Measurements from ENCODE around the gene SENP2. TPM values are rescaled to one million over a fixed set of nuclear protein-coding genes. Genes with fewer than 3 reads are reported as not detected.
"Not testable (repeated sequence)": the region's sequence is repeated elsewhere in the genome, so short reads cannot be mapped to it uniquely, and the experiment has no call there.

SENP2 gene
- total and polyA plus RNA-seq, 2 experiments from 2014 or later = 29.2 to 80.3 TPM

DNA sequence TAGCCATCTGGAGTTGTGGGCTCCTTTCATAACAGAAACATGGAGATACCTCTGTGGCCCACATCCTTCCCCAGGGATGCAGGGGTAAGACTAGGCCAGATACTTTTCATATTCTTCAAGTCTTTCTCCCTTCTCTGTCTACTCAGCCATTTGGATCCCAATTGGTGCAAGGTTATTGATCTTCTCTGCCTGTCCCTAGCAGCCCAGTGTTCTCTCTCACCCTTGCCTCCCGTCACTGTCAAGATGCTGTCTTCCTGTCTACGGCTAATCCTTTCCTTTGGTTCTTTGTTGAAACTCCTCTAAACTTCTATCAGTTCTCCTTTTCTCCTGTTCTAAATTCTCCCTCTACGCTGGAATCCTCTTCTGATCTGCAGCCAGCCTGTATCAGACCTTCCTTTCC, 51.3 kb downstream of the SENP2 start (continued):
- TF ChIP-seq, protein P1, sequence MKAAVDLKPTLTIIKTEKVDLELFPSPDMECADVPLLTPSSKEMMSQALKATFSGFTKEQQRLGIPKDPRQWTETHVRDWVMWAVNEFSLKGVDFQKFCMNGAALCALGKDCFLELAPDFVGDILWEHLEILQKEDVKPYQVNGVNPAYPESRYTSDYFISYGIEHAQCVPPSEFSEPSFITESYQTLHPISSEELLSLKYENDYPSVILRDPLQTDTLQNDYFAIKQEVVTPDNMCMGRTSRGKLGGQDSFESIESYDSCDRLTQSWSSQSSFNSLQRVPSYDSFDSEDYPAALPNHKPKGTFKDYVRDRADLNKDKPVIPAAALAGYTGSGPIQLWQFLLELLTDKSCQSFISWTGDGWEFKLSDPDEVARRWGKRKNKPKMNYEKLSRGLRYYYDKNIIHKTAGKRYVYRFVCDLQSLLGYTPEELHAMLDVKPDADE (IDR thresholded peaks at IDR 0.05) = no peak
- TF ChIP-seq NANOG (IDR thresholded peaks at IDR 0.05; ENCODE audit: borderline replicate concordance) = no peak

DNA sequence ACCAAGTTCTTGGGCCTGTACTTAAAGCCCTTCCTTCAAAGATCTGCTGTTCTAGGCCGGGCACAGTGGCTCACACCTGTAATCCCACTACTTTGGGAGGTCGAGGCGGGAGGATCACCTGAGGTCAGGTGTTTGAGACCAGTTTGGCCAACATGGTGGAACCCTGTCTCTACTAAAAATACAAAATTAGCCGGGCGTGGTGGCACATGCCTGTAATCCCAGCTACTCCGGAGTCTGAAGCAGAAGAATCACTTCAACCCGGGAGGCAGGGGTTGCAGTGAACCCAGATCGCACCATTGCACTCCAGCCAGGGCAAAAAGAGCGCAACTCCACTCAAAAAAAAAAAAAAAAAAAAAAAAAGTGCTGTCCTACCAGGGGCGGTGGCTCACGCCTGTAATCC, 52.6 kb downstream of the SENP2 start:
- H3F3A ChIP-seq (replicated peaks; ENCODE audit: low read depth); H3K9me3 Mint-ChIP-seq; H3K4me3 ChIP-seq; H3K27ac ChIP-seq (ENCODE audit: low read depth); H3K4me2 ChIP-seq; H3K4me1 Mint-ChIP-seq; H2AFZ ChIP-seq; H3K4me1 ChIP-seq (ENCODE audit: insufficient read depth); H3K27me3 ChIP-seq (ENCODE audit: insufficient read depth); H4K20me1 ChIP-seq (replicated peaks; ENCODE audit: insufficient read depth); H3K36me3 ChIP-seq (ENCODE audit: insufficient read depth); H3K79me2 ChIP-seq (replicated peaks; ENCODE audit: insufficient read depth); H3K9me2 ChIP-seq (ENCODE audit: insufficient read depth); ATAC-seq; H3K4me3 Mint-ChIP-seq; H3K27ac Mint-ChIP-seq; DNase-seq (ENCODE audit: low spot score): not testable (repeated sequence)
- peaks cover 17% of the 10 kb centered on the region for H3K27me3 Mint-ChIP-seq (ENCODE audit: insufficient read depth, low read depth, poor library complexity)
- H3K36me3 Mint-ChIP-seq (ENCODE audit: low read depth) = peaks cover 12% of the 10 kb centered on the region

DNA sequence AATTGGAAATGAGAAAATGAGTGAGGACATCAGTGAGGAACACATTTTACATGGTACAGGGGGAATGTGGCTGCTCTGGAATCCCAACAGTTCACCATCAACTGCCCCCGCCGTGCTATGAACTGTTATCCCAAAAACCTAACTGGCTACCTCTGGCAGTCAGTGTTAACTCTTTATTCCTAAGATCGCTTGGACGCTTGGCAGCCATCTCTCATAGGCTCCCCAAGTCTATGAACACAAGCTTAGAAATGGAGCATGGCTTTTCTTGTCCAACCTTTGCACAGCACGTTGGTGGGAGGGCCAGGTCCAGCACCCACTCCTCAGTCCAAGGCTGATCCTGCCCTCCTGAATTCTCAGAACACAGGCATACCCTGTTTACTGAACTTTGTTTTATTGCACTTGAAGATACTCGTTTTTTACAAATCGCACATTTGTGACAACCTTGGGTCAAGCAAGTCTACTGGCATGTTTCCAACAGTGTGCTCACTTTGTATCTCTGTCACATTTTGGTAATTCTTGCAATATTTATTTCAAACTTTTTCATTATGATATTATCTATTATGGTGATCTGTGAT, 53.6 kb downstream of the SENP2 start:
- peaks cover 21% of the 10 kb centered on the region for H3K27me3 Mint-ChIP-seq (ENCODE audit: insufficient read depth, low read depth, poor library complexity)
- no peaks in the 10 kb centered on the region for H3K36me3 ChIP-seq (ENCODE audit: insufficient read depth)
- H4K20me1 ChIP-seq (replicated peaks; ENCODE audit: insufficient read depth) = no peaks in the 10 kb centered on the region
- peaks cover 18% of the 10 kb centered on the region for H3K36me3 Mint-ChIP-seq (ENCODE audit: low read depth)
- no peaks in the 10 kb centered on the region; the same call in 1 of the 3 replicates for H3K4me1 Mint-ChIP-seq
- no peak overlapping the region for H3K4me3 Mint-ChIP-seq
- no peak overlapping the region for H2AFZ ChIP-seq
- H3K9me3 Mint-ChIP-seq = no peaks in the 10 kb centered on the region
- no peak overlapping the region for H3K4me3 ChIP-seq
- no peaks in the 10 kb centered on the region for H3K27me3 ChIP-seq (ENCODE audit: insufficient read depth)
- no peak overlapping the region for H3K4me2 ChIP-seq
- H3K27ac ChIP-seq (ENCODE audit: low read depth) = no peak overlapping the region
- ATAC-seq (no peak), DNase-seq (ENCODE audit: low spot score) (no peak)
- no peaks in the 10 kb centered on the region for H3F3A ChIP-seq (replicated peaks; ENCODE audit: low read depth)
- H3K79me2 ChIP-seq (replicated peaks; ENCODE audit: insufficient read depth) = no peaks in the 10 kb centered on the region
- no peak overlapping the region for H3K27ac Mint-ChIP-seq
- H3K4me1 ChIP-seq (ENCODE audit: insufficient read depth) = no peaks in the 10 kb centered on the region
- H3K9me2 ChIP-seq (ENCODE audit: insufficient read depth) = no peaks in the 10 kb centered on the region
- no peak for TF ChIP-seq ZNF331 (CRISPR knock-in tag; IDR thresholded peaks at IDR 0.05; ENCODE audit: low read depth)
- TF ChIP-seq EZH2phosphoT487 (IDR thresholded peaks at IDR 0.05; ENCODE audit: unreplicated experiment) = no peak
- no peak for TF ChIP-seq STAT1 (IDR thresholded peaks at IDR 0.05; ENCODE audit: unreplicated experiment)
- TF ChIP-seq, protein P2, sequence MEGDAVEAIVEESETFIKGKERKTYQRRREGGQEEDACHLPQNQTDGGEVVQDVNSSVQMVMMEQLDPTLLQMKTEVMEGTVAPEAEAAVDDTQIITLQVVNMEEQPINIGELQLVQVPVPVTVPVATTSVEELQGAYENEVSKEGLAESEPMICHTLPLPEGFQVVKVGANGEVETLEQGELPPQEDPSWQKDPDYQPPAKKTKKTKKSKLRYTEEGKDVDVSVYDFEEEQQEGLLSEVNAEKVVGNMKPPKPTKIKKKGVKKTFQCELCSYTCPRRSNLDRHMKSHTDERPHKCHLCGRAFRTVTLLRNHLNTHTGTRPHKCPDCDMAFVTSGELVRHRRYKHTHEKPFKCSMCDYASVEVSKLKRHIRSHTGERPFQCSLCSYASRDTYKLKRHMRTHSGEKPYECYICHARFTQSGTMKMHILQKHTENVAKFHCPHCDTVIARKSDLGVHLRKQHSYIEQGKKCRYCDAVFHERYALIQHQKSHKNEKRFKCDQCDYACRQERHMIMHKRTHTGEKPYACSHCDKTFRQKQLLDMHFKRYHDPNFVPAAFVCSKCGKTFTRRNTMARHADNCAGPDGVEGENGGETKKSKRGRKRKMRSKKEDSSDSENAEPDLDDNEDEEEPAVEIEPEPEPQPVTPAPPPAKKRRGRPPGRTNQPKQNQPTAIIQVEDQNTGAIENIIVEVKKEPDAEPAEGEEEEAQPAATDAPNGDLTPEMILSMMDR (conservative IDR thresholded peaks at IDR 0.05; ENCODE audit: low read depth in 2 of 2) = no peak
- TF ChIP-seq, protein P1 (IDR thresholded peaks at IDR 0.05) = no peak
- no peak for TF ChIP-seq NANOG (IDR thresholded peaks at IDR 0.05; ENCODE audit: borderline replicate concordance)
- no peak for TF ChIP-seq CREB1 (CRISPR knock-in tag; IDR thresholded peaks at IDR 0.05; ENCODE audit: low read depth)
- TF ChIP-seq POLR2AphosphoS5 (IDR thresholded peaks at IDR 0.05; ENCODE audit: low read depth) = no peak
- TF ChIP-seq ZNF114 (CRISPR knock-in tag; IDR thresholded peaks at IDR 0.05) = no peak
- TF ChIP-seq, protein P3, sequence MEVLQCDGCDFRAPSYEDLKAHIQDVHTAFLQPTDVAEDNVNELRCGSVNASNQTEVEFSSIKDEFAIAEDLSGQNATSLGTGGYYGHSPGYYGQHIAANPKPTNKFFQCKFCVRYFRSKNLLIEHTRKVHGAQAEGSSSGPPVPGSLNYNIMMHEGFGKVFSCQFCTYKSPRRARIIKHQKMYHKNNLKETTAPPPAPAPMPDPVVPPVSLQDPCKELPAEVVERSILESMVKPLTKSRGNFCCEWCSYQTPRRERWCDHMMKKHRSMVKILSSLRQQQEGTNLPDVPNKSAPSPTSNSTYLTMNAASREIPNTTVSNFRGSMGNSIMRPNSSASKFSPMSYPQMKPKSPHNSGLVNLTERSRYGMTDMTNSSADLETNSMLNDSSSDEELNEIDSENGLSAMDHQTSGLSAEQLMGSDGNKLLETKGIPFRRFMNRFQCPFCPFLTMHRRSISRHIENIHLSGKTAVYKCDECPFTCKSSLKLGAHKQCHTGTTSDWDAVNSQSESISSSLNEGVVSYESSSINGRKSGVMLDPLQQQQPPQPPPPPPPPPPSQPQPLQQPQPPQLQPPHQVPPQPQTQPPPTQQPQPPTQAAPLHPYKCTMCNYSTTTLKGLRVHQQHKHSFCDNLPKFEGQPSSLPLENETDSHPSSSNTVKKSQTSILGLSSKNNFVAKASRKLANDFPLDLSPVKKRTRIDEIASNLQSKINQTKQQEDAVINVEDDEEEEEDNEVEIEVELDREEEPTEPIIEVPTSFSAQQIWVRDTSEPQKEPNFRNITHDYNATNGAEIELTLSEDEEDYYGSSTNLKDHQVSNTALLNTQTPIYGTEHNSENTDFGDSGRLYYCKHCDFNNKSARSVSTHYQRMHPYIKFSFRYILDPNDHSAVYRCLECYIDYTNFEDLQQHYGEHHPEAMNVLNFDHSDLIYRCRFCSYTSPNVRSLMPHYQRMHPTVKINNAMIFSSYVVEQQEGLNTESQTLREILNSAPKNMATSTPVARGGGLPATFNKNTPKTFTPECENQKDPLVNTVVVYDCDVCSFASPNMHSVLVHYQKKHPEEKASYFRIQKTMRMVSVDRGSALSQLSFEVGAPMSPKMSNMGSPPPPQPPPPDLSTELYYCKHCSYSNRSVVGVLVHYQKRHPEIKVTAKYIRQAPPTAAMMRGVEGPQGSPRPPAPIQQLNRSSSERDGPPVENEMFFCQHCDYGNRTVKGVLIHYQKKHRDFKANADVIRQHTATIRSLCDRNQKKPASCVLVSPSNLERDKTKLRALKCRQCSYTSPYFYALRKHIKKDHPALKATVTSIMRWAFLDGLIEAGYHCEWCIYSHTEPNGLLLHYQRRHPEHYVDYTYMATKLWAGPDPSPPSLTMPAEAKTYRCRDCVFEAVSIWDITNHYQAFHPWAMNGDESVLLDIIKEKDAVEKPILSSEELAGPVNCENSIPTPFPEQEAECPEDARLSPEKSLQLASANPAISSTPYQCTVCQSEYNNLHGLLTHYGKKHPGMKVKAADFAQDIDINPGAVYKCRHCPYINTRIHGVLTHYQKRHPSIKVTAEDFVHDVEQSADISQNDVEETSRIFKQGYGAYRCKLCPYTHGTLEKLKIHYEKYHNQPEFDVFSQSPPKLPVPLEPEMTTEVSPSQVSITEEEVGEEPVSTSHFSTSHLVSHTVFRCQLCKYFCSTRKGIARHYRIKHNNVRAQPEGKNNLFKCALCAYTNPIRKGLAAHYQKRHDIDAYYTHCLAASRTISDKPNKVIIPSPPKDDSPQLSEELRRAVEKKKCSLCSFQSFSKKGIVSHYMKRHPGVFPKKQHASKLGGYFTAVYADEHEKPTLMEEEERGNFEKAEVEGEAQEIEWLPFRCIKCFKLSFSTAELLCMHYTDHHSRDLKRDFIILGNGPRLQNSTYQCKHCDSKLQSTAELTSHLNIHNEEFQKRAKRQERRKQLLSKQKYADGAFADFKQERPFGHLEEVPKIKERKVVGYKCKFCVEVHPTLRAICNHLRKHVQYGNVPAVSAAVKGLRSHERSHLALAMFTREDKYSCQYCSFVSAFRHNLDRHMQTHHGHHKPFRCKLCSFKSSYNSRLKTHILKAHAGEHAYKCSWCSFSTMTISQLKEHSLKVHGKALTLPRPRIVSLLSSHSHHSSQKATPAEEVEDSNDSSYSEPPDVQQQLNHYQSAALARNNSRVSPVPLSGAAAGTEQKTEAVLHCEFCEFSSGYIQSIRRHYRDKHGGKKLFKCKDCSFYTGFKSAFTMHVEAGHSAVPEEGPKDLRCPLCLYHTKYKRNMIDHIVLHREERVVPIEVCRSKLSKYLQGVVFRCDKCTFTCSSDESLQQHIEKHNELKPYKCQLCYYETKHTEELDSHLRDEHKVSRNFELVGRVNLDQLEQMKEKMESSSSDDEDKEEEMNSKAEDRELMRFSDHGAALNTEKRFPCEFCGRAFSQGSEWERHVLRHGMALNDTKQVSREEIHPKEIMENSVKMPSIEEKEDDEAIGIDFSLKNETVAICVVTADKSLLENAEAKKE (CRISPR knock-in tag; IDR thresholded peaks at IDR 0.05) = no peak

Measured in GM23338 (cell line).